Glomerular visceral epithelial cell (primary cell): ENCODE measurements around the gene RAD51B.
A peak's percentile ranks its signal among the peaks of the same experiment; 100 is the strongest.

Source experiments
- DNase-seq: peaks from one replicate; pipeline ENCODE4 v3.0.0-alpha.2; 2016; ENCODE audit errors: extremely low spot score

The RAD51B gene

GRCh38 chr14:68506645-68507419 is 687.3 kb downstream of the RAD51B start:
- no peak for DNase-seq

GRCh38 chr14:68507544-68508081 is 688.0 kb downstream of the RAD51B start:
- DNase-seq = no peak

GRCh38 chr14:68508581-68508980 is 689.0 kb downstream of the RAD51B start:
- no peak for DNase-seq

- DNase-seq = no peak
Observed at GRCh38 chr14:68509188-68509983, 689.8 kb downstream of the RAD51B start.

- DNase-seq = no peak
Observed at GRCh38 chr14:68510201-68511128, 690.9 kb downstream of the RAD51B start.

- no peak for DNase-seq
Observed at GRCh38 chr14:68511129-68512047, 691.8 kb downstream of the RAD51B start.

- no peak for DNase-seq
Observed at GRCh38 chr14:68512088-68512487, 692.5 kb downstream of the RAD51B start.

GRCh38 chr14:68513137-68513536 is 693.6 kb downstream of the RAD51B start:
- no peak for DNase-seq

- DNase-seq = no peak
Observed at GRCh38 chr14:68513838-68514607, 694.4 kb downstream of the RAD51B start.

GRCh38 chr14:68514608-68515194 is 695.1 kb downstream of the RAD51B start:
- DNase-seq = no peak

GRCh38 chr14:68516342-68516741 is 696.8 kb downstream of the RAD51B start:
- DNase-seq = no peak

- no peak for DNase-seq
Observed at GRCh38 chr14:68518166-68518565, 698.6 kb downstream of the RAD51B start.

GRCh38 chr14:68518761-68519670 is 699.4 kb downstream of the RAD51B start:
- peak; percentile 59 for DNase-seq

GRCh38 chr14:68519671-68520187 is 700.1 kb downstream of the RAD51B start:
- no peak for DNase-seq

GRCh38 chr14:68520637-68521556 is 701.3 kb downstream of the RAD51B start:
- peak; percentile 78 for DNase-seq

- no peak for DNase-seq
Observed at GRCh38 chr14:68521557-68521901, 702.0 kb downstream of the RAD51B start.

- no peak for DNase-seq
Observed at GRCh38 chr14:68521961-68522509, 702.5 kb downstream of the RAD51B start.
